PC-3 (cell line): Measurements from ENCODE around the gene NUDT13. TPM values are rescaled to one million over a fixed set of nuclear protein-coding genes. Genes with fewer than 3 reads are reported as not detected.

Experiments
- ATAC-seq: fragments of 200-7000 bp; cut with Tn5 transposase; 2 replicates; pipeline ENCODE4 v1.9.1; 2020; ENCODE audit warnings: mild to moderate bottlenecking, moderate library complexity
- BruUV-seq: library from RNA; stranded (reverse); fragments of 400-500 nt; replicated peaks from 2 replicates; lab custom pipeline; 2021; lab: Mats Ljungman, UMichigan
- CTCF ChIA-PET: fragments of 300-600 bp; sonication (Branson Sonifier 250); formaldehyde crosslinking; loops from one replicate; lab custom pipeline; 2022; ENCODE audit warnings: antibody characterized with exemption; lab: Charles Lee
- POLR2A ChIA-PET: fragments of 300-600 bp; sonication (Branson Sonifier 250); formaldehyde crosslinking; loops from one replicate; lab custom pipeline; 2022; ENCODE audit warnings: antibody characterized with exemption; ENCODE audit not compliant: unreplicated experiment; lab: Charles Lee
- DNase-seq: peaks from one replicate; pipeline ENCODE4 v3.0.0-alpha.2; 2015
- H2AFZ ChIP-seq: fragments of 300-600 bp; sonication (generic); 2 replicates; pipeline ENCODE4 v1.6.0; 2016; ENCODE audit warnings: antibody characterized with exemption, low read length
- H3F3A ChIP-seq: fragments of 300-600 bp; sonication (generic); one replicate; pipeline ENCODE4 v1.6.0; 2017; ENCODE audit warnings: antibody characterized with exemption, low read length, control low read depth, mild to moderate bottlenecking; ENCODE audit not compliant: unreplicated experiment
- H3K27ac ChIP-seq: fragments of 300-600 bp; sonication (generic); 2 replicates; pipeline ENCODE4 v1.5.1; 2016; ENCODE audit warnings: mild to moderate bottlenecking, low read length
- H3K27me3 ChIP-seq: fragments of 300-600 bp; sonication (generic); 2 replicates; pipeline ENCODE4 v1.6.1; 2016; ENCODE audit warnings: low read length, mixed read lengths
- H3K36me3 ChIP-seq: fragments of 300-600 bp; sonication (generic); 2 replicates; pipeline ENCODE4 v1.6.1; 2016; ENCODE audit warnings: low read depth, mixed run types, low read length, mixed read lengths
- H3K4me1 ChIP-seq: fragments of 300-600 bp; sonication (generic); 2 replicates; pipeline ENCODE4 v1.5.1; 2016; ENCODE audit warnings: low read length; ENCODE audit not compliant: insufficient read depth
- H3K4me2 ChIP-seq: fragments of 300-600 bp; sonication (generic); 2 replicates; pipeline ENCODE4 v1.6.0; 2016; ENCODE audit warnings: low read length
- H3K4me3 ChIP-seq: fragments of 300-600 bp; sonication (generic); 2 replicates; pipeline ENCODE4 v1.5.1; 2016; ENCODE audit warnings: mild to moderate bottlenecking, low read length, mixed read lengths
- H3K79me2 ChIP-seq: fragments of 300-600 bp; sonication (generic); 2 replicates; pipeline ENCODE4 v1.6.1; 2017; ENCODE audit warnings: low read length, mixed read lengths
- H3K9ac ChIP-seq: fragments of 300-600 bp; sonication (generic); 2 replicates; pipeline ENCODE4 v1.6.0; 2016; ENCODE audit warnings: mild to moderate bottlenecking, low read length
- H3K9me2 ChIP-seq: fragments of 300-600 bp; sonication (generic); replicated peaks from 2 replicates; pipeline ENCODE4 v1.6.1; 2016; ENCODE audit warnings: mixed run types, low read length, mixed read lengths
- H3K9me3 ChIP-seq: fragments of 300-600 bp; sonication (generic); 2 replicates; pipeline ENCODE4 v1.6.1; 2016; ENCODE audit warnings: low read length, mixed read lengths
- H4K20me1 ChIP-seq: fragments of 300-600 bp; sonication (generic); 2 replicates; pipeline ENCODE4 v1.6.1; 2016; ENCODE audit warnings: low read length, mixed read lengths
- CTCF ChIP-seq: fragments of 300-600 bp; sonication (generic); conservative IDR thresholded peaks from 2 replicates; pipeline ENCODE4 v1.5.1; 2017; ENCODE audit warnings: antibody characterized with exemption, low read depth, mild to moderate bottlenecking, low read length
- EZH2 ChIP-seq: fragments of 300-600 bp; sonication (generic); IDR thresholded peaks from one replicate; pipeline ENCODE4 v1.6.1; 2017; ENCODE audit warnings: antibody characterized with exemption, mild to moderate bottlenecking, low read length; ENCODE audit not compliant: unreplicated experiment
- EZH2phosphoT487 ChIP-seq: fragments of 300-600 bp; sonication (generic); IDR thresholded peaks from 2 replicates; pipeline ENCODE4 v1.6.1; 2018; ENCODE audit warnings: mild to moderate bottlenecking, antibody characterized with exemption, low read length, borderline replicate concordance
- intact Hi-C: fragments of 100-400 bp; cut with micrococcal nuclease; formaldehyde crosslinking; loops from 2 replicates; pipeline ENCODE4 v1.9.0; 2023
- total RNA-seq: library from RNA; depleted of rRNA; stranded (reverse); fragments of >200 nt; gene quantifications from 2 replicates; pipeline ENCODE4 v1.2.3, GENCODE V29; 2014

The NUDT13 gene
- total RNA-seq, 1 experiment from 2014 or later = 1.8 TPM

DNA sequence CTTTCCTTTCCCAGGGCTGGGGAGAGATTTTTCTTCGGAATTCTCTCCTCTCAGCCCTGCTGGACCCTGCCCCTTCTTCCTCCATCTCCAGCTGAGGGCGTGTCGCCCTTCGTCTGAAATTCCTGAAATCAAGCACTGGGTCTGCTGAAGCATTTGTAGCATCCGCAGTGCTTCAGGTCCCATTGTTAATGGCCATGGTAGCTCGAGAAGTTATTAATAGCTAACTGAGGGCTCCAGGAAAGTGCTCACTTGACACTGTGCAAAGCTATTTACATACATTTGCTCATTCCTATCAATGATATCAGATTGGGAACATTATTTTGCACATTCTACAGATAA is 58.2 kb downstream of the NUDT13 start:
- Histone ChIP-seq H3K36me3 (peaks cover 11% of the 10 kb centered on the region; the same call in 1 of the 2 replicates), H3K27ac (peak overlapping the region; percentile 51), H3K4me3 (peak overlapping the region; percentile 76), H3K9me3 (no peaks in the 10 kb centered on the region), H3F3A (no peaks in the 10 kb centered on the region), H3K4me2 (peak overlapping the region; percentile 75), H3K9me2 (no peaks in the 10 kb centered on the region), H3K27me3 (no peaks in the 10 kb centered on the region), H3K4me1 (peaks cover 21% of the 10 kb centered on the region), H4K20me1 (peaks cover 4% of the 10 kb centered on the region), H2AFZ (peak overlapping the region; percentile 69), H3K9ac (peak overlapping the region; percentile 80), H3K79me2 (peaks cover 54% of the 10 kb centered on the region)
- POLR2A ChIA-PET = interaction anchor here (0.6 to 1.4 kb wide), 14 partner anchors 35 to 244 kb away, joined by 3 to 12 read pairs (median 5); partner anchors contain the start of genes DNAJC9, MRPS16 and P4HA1
- CTCF ChIA-PET = interaction anchor here (0.5 to 2.3 kb wide), 8 partner anchors 9 to 99 kb away, joined by 3 to 19 read pairs (median 6); partner anchors contain the start of genes MRPS16 and P4HA1
- ATAC-seq = peak; percentile 59
- DNase-seq = no peak
- TSS peak; percentile 82 for BruUV-seq
- TF ChIP-seq EZH2 = no peak
- no peak for TF ChIP-seq EZH2phosphoT487
- no peak; the same call in 1 of the 2 replicates for TF ChIP-seq CTCF
- intact Hi-C loops = loop anchor here (1.0 to 2.0 kb wide), 3 partner anchors 51 to 78 kb away; partner anchors contain the start of gene P4HA1

DNA sequence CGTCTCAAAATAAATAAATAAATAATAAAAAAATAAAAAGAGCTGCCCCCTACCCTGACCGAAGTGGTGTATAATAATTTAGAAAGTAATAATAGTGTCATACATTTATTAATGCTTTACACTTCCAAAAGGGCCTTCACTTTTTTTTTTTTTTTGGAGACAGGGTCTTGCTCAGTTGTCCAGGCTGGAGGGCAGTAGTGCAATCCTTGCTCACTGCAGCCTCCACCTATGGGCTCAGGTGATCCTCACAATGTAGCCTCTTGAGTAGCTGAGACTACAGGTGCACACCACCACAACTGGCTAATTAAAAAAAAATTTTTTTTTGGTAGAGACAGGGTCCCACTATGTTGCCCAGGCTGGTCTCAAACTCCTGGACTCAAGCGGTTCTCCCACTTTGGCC is 59.1 kb downstream of the NUDT13 start:
- no peak overlapping the region for H3K27ac ChIP-seq
- H2AFZ ChIP-seq = no peak overlapping the region
- H3K36me3 ChIP-seq = peaks cover 6% of the 10 kb centered on the region; the same call in 1 of the 2 replicates
- H3F3A ChIP-seq = no peaks in the 10 kb centered on the region
- H3K4me1 ChIP-seq = peaks cover 21% of the 10 kb centered on the region
- ATAC-seq (no peak), DNase-seq (no peak)
- no peaks in the 10 kb centered on the region for H4K20me1 ChIP-seq
- H3K4me2 ChIP-seq = no peak overlapping the region
- TF ChIP-seq EZH2phosphoT487 = no peak
- no peak for TF ChIP-seq EZH2
- TF ChIP-seq CTCF = no peak
- H3K27me3 ChIP-seq = no peaks in the 10 kb centered on the region
- no peak overlapping the region for H3K9ac ChIP-seq
- POLR2A ChIA-PET = interaction anchor here (0.6 to 1.1 kb wide), 4 partner anchors 34 to 73 kb away, joined by 4 to 9 read pairs (median 4); partner anchors contain the start of gene P4HA1
- no peaks in the 10 kb centered on the region for H3K9me3 ChIP-seq
- no TSS peak for BruUV-seq
- intact Hi-C loops = loop anchor here (2.0 kb wide), 1 partner anchor 73 kb away; the partner anchor contains the start of gene P4HA1
- H3K9me2 ChIP-seq = no peaks in the 10 kb centered on the region
- H3K79me2 ChIP-seq = peaks cover 48% of the 10 kb centered on the region
- no peak overlapping the region for H3K4me3 ChIP-seq
- CTCF ChIA-PET = interaction anchor here (1.2 to 2.3 kb wide), 2 partner anchors 10 to 75 kb away, joined by 4 to 19 read pairs; no protein-coding TSS in a partner anchor

- H3K36me3 ChIP-seq = peaks cover 4% of the 10 kb centered on the region
- TF ChIP-seq EZH2phosphoT487 (no peak), CTCF (no peak)
- DNase-seq (no peak), ATAC-seq (no peak)
- no peak overlapping the region for H2AFZ ChIP-seq
- H3K4me3 ChIP-seq = no peak overlapping the region
- H3K9ac ChIP-seq = no peak overlapping the region
- peaks cover 13% of the 10 kb centered on the region for H3K79me2 ChIP-seq
- no peaks in the 10 kb centered on the region for H4K20me1 ChIP-seq
- no peak overlapping the region for H3K4me2 ChIP-seq
- ChIA-PET POLR2A (no interaction called here), CTCF (no interaction called here)
- intact Hi-C loops = no loop called here
- no TSS peak for BruUV-seq
- peaks cover 5% of the 10 kb centered on the region; the same call in 1 of the 2 replicates for H3K4me1 ChIP-seq
- no peaks in the 10 kb centered on the region for H3K27me3 ChIP-seq
- no peaks in the 10 kb centered on the region for H3F3A ChIP-seq
- H3K9me2 ChIP-seq = no peaks in the 10 kb centered on the region
- H3K27ac ChIP-seq = no peak overlapping the region
- H3K9me3 ChIP-seq = no peaks in the 10 kb centered on the region
These were observed 62.6 kb downstream of the NUDT13 start for GRCh38 chr10:73172867-73173266.
